22Rv1 (cell line): Measurements from ENCODE around the gene ATRNL1.

ENCODE experiments used
- CTCF ChIP-seq: fragments of 450-650 bp; IDR thresholded peaks from 2 replicates; pipeline ENCODE4 v1.5.1; 2017; ENCODE audit warnings: mild to moderate bottlenecking
- ZFX ChIP-seq: fragments of 450-650 bp; IDR thresholded peaks from 2 replicates; pipeline ENCODE4 v1.6.1; 2017; ENCODE audit warnings: antibody characterized with exemption, borderline replicate concordance

- TF ChIP-seq CTCF = no peak
- no peak for TF ChIP-seq ZFX
Observed at GRCh38 chr10:115974816-115975430, 881.8 kb downstream of the ATRNL1 start.
